Measurements from ENCODE around the gene FGB.

GRCh38 chr4:154559141-154559493 lies 3.7 kb upstream of the FGB start:
- TF ChIP-seq TAF1 (IDR thresholded peaks at IDR 0.05; ENCODE audit: low read depth, low read length) = no peak
- no peak for TF ChIP-seq POLR2A (IDR thresholded peaks at IDR 0.05; ENCODE audit: low read depth, low read length)
- TF ChIP-seq POLR2AphosphoS5 (IDR thresholded peaks at IDR 0.05; ENCODE audit: low read depth, low read length) = no peak
